PC-9 (cell line): ENCODE measurements around the gene NPEPL1. TPM values are rescaled to one million over a fixed set of nuclear protein-coding genes. Genes with fewer than 3 reads are reported as not detected.

Source experiments
- BruUV-seq: library from RNA; stranded (reverse); fragments of 400-500 nt; replicated peaks from 2 replicates; lab custom pipeline; 2021; lab: Mats Ljungman, UMichigan
- CTCF ChIA-PET: fragments of 300-600 bp; sonication (Branson Sonifier 250); formaldehyde crosslinking; loops from one replicate; lab custom pipeline; 2022; ENCODE audit warnings: antibody characterized with exemption; lab: Charles Lee
- POLR2A ChIA-PET: fragments of 300-600 bp; sonication (Branson Sonifier 250); formaldehyde crosslinking; loops from one replicate; lab custom pipeline; 2022; ENCODE audit warnings: antibody characterized with exemption; ENCODE audit not compliant: unreplicated experiment; lab: Charles Lee
- DNase-seq, 2 experiments: peaks; one replicate each; pipeline versions ENCODE4 v3.0.0 to v3.0.0-alpha.2; 2015 to 2022; ENCODE audit warnings: mixed read lengths in 1 of 2
- H2AFZ ChIP-seq: fragments of 200-600 bp; sonication (generic); 2 replicates; pipeline ENCODE4 v1.8.1; 2017; ENCODE audit warnings: antibody characterized with exemption
- H3F3A ChIP-seq: fragments of 200-600 bp; sonication (generic); 2 replicates; pipeline ENCODE4 v1.8.1; 2017; ENCODE audit warnings: antibody characterized with exemption, mild to moderate bottlenecking, low read depth; ENCODE audit not compliant: insufficient read depth
- H3K27ac ChIP-seq: fragments of 200-600 bp; sonication (generic); 2 replicates; pipeline ENCODE4 v1.6.1; 2016; ENCODE audit warnings: mixed run types
- H3K27me3 ChIP-seq: fragments of 200-600 bp; sonication (generic); 2 replicates; pipeline ENCODE4 v1.6.1; 2016; ENCODE audit warnings: low read depth, mixed run types; ENCODE audit not compliant: insufficient read depth
- H3K36me3 ChIP-seq: fragments of 200-600 bp; sonication (generic); 2 replicates; pipeline ENCODE4 v1.6.1; 2016; ENCODE audit warnings: low read depth, mixed run types
- H3K4me1 ChIP-seq: fragments of 200-600 bp; sonication (generic); replicated peaks from 2 replicates; pipeline ENCODE4 v1.6.1; 2016; ENCODE audit warnings: mixed run types; ENCODE audit not compliant: insufficient read depth
- H3K4me2 ChIP-seq: fragments of 200-600 bp; sonication (generic); 2 replicates; pipeline ENCODE4 v1.6.1; 2017; ENCODE audit warnings: mixed run types
- H3K4me3 ChIP-seq: fragments of 200-600 bp; sonication (generic); 2 replicates; pipeline ENCODE4 v1.6.1; 2016; ENCODE audit warnings: mixed run types
- H3K79me2 ChIP-seq: fragments of 200-600 bp; sonication (generic); 2 replicates; pipeline ENCODE4 v1.6.1; 2017; ENCODE audit warnings: low read depth, mixed run types
- H3K9me2 ChIP-seq: fragments of 200-600 bp; sonication (generic); 2 replicates; pipeline ENCODE4 v1.8.1; 2017; ENCODE audit warnings: mild to moderate bottlenecking; ENCODE audit not compliant: insufficient read depth
- H3K9me3 ChIP-seq: fragments of 200-600 bp; sonication (generic); 2 replicates; pipeline ENCODE4 v1.8.1; 2016; ENCODE audit warnings: low read depth; ENCODE audit not compliant: insufficient read depth
- H4K20me1 ChIP-seq: fragments of 200-600 bp; sonication (generic); 2 replicates; pipeline ENCODE4 v1.8.1; 2017; ENCODE audit not compliant: insufficient read depth
- EZH2 ChIP-seq: fragments of 200-600 bp; sonication (generic); IDR thresholded peaks from 2 replicates; pipeline ENCODE4 v1.8.0; 2017; ENCODE audit warnings: antibody characterized with exemption, low read depth
- intact Hi-C: fragments of 100-400 bp; cut with micrococcal nuclease; formaldehyde crosslinking; loops from one replicate; pipeline ENCODE4 v1.10.0; 2022; ENCODE audit not compliant: unreplicated experiment
- total RNA-seq: library from RNA; stranded (reverse); gene quantifications from 2 replicates; pipeline ENCODE4 v1.2.3, GENCODE V29; 2021
- TF ChIP-seq, protein P1 (sequence below): fragments of 200-600 bp; sonication (generic); conservative IDR thresholded peaks from 2 replicates; pipeline ENCODE4 v1.6.1; 2017; ENCODE audit warnings: mixed run types, antibody characterized with exemption, mild to moderate bottlenecking, moderate library complexity

NPEPL1 gene
- total RNA-seq, 1 experiment from 2014 or later: 24.0 TPM

DNA sequence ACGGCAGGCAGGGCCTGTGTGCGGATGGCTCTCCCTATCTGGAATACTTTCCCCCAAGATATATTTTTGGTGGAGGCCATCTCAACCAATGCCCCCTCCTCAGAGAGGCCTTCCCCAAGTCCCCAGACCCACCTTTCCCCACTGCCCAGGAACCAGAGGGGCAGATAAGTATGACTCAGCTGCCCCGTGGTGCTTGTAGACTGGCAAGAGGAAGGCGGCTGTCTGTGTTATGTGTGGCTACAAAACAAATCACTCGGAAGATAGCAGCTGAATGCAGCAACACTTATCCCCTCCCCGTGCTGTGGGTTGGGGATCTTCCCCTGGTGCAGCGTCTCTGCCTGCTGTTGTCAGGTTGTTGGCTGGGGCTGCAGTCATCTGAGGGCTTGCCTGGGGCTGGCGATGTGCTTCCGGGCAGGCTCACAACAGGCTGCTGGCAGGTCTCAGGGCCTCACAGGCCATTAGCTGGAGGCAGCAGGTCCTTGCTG lies 7.1 kb downstream of the NPEPL1 start:
- Histone ChIP-seq H3K9me3 (no peaks in the 10 kb centered on the region), H2AFZ (no peak overlapping the region), H3K4me2 (no peak overlapping the region), H3K27ac (no peak overlapping the region), H3F3A (no peaks in the 10 kb centered on the region; the same call in 1 of the 2 replicates), H3K4me1 (no peaks in the 10 kb centered on the region), H3K36me3 (no peaks in the 10 kb centered on the region; the same call in 1 of the 2 replicates), H3K4me3 (no peak overlapping the region), H3K27me3 (no peaks in the 10 kb centered on the region), H4K20me1 (peaks cover 5% of the 10 kb centered on the region; the same call in 1 of the 2 replicates), H3K9me2 (no peaks in the 10 kb centered on the region), H3K79me2 (no peaks in the 10 kb centered on the region)
- TF ChIP-seq, protein P1, sequence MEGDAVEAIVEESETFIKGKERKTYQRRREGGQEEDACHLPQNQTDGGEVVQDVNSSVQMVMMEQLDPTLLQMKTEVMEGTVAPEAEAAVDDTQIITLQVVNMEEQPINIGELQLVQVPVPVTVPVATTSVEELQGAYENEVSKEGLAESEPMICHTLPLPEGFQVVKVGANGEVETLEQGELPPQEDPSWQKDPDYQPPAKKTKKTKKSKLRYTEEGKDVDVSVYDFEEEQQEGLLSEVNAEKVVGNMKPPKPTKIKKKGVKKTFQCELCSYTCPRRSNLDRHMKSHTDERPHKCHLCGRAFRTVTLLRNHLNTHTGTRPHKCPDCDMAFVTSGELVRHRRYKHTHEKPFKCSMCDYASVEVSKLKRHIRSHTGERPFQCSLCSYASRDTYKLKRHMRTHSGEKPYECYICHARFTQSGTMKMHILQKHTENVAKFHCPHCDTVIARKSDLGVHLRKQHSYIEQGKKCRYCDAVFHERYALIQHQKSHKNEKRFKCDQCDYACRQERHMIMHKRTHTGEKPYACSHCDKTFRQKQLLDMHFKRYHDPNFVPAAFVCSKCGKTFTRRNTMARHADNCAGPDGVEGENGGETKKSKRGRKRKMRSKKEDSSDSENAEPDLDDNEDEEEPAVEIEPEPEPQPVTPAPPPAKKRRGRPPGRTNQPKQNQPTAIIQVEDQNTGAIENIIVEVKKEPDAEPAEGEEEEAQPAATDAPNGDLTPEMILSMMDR: no peak
- TF ChIP-seq EZH2: no peak
- intact Hi-C loops: no loop called here
- no peak for DNase-seq
- ChIA-PET CTCF (no interaction called here), POLR2A (no interaction called here)
- no TSS peak for BruUV-seq

DNA sequence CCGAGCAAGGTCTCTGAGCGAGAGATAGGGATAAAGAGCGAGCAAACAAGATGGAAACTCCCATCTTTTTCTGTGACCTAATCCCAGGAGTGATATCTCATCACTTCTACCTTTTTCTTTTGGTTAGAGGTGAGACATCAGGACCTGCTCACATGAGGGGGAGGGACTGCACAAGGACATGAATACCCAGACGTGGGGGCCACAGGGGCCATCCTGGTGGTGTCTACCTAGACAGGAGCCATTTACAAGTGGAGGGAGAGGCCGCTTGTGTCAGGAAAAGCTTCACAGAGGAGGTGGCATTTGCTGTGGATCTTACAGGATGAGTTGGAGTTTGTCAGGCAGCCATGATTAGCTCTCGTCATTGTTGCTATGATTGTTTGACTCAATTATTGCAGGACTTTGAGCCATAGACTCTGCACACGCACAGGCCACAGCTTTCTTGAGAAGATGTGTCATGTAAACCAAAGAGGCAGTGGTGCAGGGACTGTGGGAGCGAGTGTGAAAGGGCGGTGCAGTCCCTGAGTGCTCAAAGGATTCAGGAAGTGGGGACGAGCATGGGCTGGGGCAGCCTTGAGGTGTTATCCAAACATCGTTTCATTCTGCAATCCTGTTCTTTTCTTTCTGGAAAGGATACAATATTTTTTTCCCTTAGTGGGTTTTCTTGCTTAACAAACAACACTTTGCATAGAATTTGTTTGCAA lies 7.7 kb downstream of the NPEPL1 start:
- ChIA-PET POLR2A (no interaction called here), CTCF (no interaction called here)
- Histone ChIP-seq H3K27me3 (no peaks in the 10 kb centered on the region), H3K9me3 (no peaks in the 10 kb centered on the region), H3K4me2 (no peak overlapping the region), H3F3A (no peaks in the 10 kb centered on the region; the same call in 1 of the 2 replicates), H3K27ac (no peak overlapping the region), H3K79me2 (no peaks in the 10 kb centered on the region), H3K4me1 (no peaks in the 10 kb centered on the region), H3K9me2 (no peaks in the 10 kb centered on the region), H3K4me3 (no peak overlapping the region), H3K36me3 (no peaks in the 10 kb centered on the region; the same call in 1 of the 2 replicates), H2AFZ (no peak overlapping the region), H4K20me1 (peaks cover 5% of the 10 kb centered on the region; the same call in 1 of the 2 replicates)
- no peak for TF ChIP-seq EZH2
- TF ChIP-seq, protein P1: no peak
- intact Hi-C loops: no loop called here
- no TSS peak for BruUV-seq
- no peak for DNase-seq

GRCh38 chr20:58700823-58701222 lies 8.2 kb downstream of the NPEPL1 start:
- no peaks in the 10 kb centered on the region for H3K27me3 ChIP-seq
- H2AFZ ChIP-seq: no peak overlapping the region
- no peak overlapping the region for H3K4me3 ChIP-seq
- no peak overlapping the region for H3K4me2 ChIP-seq
- no peaks in the 10 kb centered on the region for H3K9me2 ChIP-seq
- ChIA-PET POLR2A (no interaction called here), CTCF (no interaction called here)
- H4K20me1 ChIP-seq: peaks cover 5% of the 10 kb centered on the region; the same call in 1 of the 2 replicates
- no peaks in the 10 kb centered on the region; the same call in 1 of the 2 replicates for H3K36me3 ChIP-seq
- no peaks in the 10 kb centered on the region for H3K79me2 ChIP-seq
- no peaks in the 10 kb centered on the region for H3F3A ChIP-seq
- intact Hi-C loops: no loop called here
- TF ChIP-seq, protein P1: no peak
- no peaks in the 10 kb centered on the region for H3K9me3 ChIP-seq
- no peak for DNase-seq
- no peak overlapping the region for H3K27ac ChIP-seq
- no TSS peak for BruUV-seq
- H3K4me1 ChIP-seq: no peaks in the 10 kb centered on the region
